Effector CD4-positive, alpha-beta T cell (primary cell): ENCODE results near the gene PDXP.
"Not testable (repeated sequence)": the region's sequence is repeated elsewhere in the genome, so short reads cannot be mapped to it uniquely, and the experiment has no call there.

ENCODE experiments used
- DNase-seq: peaks from one replicate; pipeline ENCODE4 v3.0.0-alpha.2; 2020

PDXP gene

DNA sequence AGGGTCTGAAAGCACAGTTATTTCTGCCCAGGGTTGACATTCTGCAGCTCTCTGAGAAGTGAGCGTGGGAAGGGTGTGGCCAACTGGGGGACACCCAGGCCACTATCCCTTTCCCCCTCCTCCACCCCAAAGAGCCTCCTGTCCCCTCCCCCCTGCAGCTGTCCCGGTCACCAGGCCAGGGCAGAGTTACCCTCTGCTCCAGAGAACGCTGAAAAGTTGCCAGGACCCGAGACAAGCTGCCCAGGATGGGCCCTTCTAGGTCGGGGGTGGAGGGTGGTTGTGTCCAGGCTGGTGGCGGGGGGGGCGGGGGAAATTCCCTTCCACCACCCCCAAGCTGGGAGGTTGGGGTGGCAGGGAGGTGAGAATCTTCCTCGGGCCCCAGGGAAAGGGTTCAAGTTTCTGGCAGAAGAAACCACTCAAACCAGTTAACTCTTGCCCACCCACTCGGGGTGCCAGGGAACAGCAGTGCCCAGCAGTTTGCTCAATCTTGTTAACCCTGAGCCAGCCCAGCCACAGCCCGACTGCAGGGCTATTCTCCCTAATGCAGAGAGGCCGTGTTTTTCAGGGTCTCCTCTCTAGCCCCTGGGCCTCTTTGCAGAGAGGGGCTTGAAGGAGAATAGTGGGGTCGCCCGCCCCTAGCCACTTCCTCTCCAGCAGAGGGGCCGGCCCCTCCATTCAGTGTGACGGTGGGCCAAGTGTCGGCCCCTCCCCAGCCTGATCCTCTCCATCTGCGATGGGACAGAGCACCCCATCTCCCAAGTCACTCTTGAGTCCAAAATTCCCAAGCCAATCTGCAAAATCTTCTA lies 17.6 kb downstream of the PDXP start:
- DNase-seq: no peak

DNA sequence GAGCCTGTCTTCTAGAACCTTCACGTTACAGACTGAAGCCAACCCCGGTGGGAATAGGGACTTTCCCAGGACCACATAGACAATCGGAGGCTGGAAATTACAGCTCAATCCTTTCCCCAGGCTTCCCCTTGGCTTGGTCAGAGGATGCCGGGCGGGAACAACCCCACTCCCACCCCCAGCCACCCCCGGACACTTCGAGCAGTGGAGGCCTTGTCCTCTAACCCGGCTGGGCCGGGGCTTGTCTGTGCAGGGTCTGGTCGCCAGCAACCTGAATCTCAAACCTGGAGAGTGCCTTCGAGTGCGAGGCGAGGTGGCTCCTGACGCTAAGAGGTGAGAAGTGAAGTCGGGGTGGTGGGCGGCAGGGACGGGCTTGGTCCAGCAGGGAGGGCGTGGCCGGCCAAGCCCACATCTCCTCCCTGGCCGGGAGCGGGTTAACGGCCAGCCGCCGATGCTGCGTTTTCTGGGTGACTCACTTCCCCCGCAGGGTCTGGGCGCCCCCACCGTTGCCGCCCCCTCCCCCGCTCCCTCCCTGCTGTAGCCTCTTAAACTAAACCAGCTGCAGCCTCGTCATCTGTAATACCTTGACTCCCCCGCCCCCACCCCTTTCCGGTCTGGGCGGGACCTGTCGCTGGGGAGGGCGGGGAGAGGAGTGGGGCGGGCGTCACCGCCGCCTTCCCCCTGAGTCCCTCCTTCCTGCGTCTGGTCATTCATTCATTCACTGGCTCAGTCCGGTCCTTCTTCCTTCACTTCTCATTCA lies 18.4 kb downstream of the PDXP start:
- DNase-seq: peak; percentile 92

DNA sequence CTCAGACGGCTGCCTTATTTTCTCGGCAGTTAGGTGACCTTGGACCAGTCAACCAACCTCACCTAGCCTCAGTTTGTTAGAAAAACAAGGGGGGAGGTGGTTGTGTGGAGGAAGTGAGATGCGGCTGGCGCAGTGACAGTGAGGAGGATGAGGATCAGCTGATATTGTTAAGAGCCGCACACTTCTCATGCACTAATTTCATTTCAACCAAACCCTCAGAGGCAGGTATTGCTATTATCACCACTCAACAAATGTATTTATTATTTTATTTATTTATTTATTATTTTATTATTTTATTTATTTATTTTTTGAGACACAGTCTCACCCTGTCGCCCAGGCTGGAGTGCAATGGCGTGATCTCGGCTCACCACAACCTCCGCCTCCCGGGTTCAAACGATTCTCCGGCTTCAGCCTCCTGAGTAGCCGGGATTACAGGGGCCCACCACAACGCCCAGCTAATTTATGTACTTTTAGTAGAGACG lies 19.0 kb downstream of the PDXP start:
- no peak for DNase-seq

DNA sequence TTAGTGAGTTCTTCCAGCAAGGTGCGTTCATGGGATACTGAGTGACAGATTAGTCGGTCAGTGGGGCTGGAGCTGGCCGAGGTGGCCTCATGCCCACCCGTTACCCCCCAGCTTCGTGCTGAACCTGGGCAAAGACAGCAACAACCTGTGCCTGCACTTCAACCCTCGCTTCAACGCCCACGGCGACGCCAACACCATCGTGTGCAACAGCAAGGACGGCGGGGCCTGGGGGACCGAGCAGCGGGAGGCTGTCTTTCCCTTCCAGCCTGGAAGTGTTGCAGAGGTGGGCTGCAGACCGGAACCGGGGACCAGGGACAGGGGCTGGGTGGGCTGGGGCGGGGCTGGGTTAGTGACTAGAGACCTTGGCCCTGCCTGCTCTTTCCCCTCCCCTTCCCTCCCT lies 19.8 kb downstream of the PDXP start:
- no peak for DNase-seq

DNA sequence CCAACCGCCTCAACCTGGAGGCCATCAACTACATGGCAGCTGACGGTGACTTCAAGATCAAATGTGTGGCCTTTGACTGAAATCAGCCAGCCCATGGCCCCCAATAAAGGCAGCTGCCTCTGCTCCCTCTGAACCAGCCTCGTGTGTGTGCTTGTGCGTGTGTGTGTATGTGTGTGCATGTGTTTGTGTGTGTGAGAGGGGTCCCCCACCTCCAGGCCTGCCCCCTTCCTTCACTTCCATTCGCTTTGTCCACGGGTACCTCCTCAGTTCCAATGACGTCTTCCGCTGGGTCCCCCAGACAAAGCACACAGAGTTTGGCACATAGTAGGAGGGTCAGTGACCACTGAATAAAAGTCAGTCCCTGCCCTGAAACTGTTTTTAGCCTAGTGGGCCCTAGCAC lies 21.1 kb downstream of the PDXP start:
- DNase-seq: no peak

DNA sequence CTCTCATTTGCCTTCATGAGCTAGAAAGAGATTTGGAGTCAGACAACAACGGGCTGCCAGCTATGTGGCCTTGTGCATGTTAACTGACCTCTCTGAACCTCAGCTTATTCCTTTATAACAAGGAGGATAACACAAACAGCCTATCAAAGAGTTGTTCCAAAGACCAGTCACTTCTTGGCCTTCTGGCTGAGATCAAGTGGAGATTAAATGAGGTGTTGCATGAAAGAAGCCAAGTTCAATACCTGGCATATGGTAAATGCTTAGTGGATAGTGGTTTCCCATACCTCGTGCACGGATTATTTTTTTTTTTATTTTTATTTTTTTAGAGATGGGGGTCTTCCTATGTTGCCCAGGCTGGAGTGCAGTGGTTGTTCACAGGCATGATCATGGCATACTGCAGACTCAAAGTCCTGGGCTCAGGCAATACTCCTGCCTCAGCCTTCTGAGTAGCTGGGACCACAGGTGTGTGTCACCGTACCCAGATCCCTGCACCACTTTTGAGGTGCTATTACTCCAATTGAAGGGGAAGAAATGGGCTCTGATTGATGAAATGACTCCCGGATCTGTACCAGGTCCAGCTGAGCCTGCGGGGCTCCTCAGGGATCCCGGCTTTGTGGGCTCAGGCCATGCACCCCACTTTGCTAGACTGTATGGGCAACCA lies 21.8 kb downstream of the PDXP start:
- no peak for DNase-seq

DNA sequence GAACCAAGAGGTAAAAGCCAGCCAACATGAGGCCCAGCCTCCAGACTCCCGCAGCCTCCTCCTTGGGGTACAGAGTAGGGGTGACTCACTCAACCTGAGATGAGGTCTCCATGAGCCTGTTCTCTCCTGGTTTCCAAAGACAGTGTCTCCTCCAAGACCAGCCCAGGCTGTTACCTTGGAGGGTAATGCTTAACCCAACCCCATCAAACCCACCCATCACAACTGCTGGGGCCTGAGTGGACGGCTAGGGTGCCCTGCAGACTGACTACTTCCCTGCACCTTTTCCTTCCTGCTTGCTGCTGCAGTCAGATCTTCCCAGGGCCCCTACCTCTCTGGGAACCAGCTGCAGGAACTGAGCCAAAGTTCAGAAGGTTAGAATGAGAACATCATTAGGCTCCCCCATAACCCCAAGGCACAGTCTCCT lies 22.5 kb downstream of the PDXP start:
- no peak for DNase-seq

DNA sequence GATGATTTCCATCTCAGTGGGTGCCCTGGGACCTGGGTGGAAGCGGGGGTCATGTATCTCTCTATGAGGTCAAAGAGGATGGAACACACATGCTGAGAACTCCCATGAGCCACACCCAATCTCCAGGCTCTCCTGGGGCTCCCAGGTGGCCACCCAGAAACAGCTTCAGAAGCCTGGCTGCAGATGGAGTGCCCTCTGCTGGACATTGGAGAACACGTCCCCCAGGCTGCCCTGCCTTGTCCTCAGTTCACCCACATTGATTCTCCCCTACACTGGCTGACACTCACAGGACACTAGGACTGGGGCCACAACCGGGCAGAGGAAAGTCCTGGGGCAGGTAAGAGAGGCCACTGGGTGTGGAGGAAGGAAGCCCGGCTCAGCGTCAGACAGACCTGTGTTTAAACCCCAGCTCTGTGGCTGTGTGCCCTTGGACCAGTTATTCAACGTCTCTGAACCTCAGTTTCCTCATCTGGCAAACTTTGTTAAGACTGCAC lies 23.1 kb downstream of the PDXP start:
- DNase-seq: peak; percentile 62

DNA sequence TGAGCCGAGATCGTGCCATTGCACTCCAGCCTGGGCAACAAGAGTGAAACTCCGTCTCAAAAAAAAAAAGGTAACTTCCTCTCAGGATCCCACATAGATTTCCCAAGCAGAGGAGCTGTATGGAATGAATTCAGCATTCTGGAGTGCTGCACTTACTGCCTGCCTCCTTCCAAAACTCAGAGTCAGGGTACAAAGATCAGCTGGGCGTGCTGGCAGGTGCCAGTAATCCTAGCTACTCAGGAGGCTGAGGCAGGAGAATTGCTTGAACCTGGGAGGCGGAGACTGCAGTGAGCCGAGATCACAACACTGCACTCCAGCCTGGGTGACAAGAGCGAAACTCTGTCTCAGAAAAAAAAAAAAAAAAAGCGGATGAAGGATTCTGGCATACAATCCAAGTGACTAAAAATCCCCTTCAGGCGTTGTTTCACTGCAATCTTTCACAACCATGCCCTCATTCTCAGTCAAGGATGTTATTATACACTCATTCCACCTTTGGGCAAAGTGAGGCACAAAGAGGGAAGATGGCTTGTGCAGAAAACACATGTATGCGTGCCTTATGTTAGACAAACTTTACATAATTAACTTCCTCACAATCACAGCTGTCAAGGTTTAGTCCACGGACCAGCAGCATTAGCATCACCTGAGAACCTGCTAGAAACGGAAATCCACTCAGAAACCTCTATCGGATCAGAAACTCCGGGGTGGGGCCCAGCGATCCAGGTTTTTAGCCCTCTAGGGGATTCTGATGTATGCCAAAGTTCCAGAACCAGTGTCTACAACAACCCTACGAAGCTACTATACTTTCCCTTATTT lies 26.5 kb downstream of the PDXP start:
- no peak for DNase-seq

DNA sequence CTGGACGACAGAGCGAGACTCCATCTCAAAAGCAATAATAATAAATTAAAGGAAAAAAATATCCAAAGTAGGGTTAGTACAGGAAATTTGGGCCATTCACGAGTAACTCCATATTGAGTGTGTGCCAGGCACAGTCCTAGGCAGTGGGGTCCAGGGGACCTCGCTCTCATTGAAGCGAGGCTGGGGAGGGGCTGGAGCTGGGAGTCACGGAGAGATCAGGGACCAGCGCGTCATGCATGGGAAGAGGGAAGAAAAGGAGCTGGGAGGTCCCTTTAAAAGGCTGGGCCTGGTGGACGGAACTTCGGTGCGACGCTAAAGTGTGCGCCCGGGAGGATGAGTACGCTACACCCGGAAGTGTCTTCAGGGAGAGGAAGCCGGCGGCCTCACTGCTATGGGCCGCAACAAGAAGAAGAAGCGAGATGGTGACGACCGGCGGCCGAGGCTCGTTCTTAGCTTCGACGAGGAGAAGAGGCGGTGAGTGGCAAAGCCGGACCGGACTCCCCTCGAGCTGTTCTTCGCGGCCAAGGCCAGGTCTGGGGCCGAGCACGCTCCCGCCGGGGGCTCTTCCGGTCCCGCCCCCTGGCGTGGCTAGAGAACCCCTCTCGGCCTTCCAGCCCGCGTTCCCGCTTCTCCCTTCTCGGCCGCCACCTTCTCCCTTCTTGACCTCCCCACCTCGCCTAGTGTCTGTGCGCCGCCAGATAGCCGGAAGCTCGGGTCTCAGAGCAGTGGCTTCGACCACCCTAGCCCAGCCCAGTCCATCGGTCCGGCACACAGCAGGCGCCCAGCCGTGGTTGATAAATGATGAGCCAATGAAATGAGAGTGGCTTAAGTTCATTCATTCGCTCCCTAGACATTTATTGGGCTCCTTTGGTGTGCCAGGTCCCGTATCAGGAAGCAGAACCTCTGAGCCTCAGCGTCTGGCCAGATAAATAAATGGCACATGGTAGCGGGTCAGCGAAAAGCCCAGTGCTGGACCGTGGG lies 27.8 kb downstream of the PDXP start, which contains the start of gene NOL12:
Gene NOL12, plus strand, starts transcription at position 342 of the 981 bp plus-strand sequence. Its CDS starts 50 bp downstream, at position 392.
- peak; percentile 61 for DNase-seq

DNA sequence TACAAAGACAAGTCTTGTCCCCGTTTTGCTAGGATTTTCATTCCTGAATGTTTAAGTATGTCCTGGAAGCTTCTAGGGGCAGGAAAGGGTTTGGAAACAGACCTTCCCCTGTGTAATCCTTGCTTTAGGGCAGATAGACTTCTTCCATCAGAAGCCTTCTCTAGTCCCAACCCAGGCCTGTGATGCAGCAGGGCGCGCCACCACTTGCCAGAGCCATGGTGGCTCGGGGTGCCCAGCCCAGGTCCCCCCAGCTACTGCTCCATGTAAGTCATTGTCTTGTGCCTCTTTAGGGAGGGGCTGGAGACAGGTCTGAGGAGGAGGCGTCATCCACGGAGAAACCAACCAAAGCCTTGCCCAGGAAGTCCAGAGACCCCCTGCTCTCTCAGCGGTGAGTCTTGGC lies 31.9 kb downstream of the PDXP start:
- DNase-seq: no peak

DNA sequence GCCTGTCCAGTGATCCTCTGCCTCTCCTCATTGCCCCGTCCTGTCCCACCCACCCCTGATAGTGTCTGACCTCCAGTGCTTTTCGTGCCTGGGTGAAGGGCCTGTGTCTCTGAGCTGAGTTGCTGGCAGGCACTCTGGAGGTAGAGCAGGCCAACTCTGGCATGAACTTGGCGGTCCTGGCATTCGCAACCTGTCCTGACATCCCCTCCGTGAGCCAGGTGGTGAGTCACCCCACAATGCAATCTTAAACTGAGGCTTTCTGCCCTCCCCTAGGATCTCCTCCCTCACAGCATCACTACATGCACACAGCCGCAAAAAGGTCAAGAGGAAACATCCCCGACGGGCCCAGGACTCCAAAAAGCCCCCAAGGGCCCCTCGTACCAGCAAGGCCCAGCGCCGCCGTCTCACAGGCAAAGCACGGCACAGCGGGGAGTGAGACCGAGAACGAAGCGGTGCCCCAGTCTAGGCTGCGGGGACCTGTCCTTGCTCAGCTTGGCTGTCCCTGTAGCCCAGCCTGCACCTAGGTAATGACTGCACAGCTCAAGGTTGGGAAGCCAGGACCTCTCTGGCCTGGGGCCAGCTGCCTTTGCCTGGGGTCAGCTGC lies 32.5 kb downstream of the PDXP start:
- no peak for DNase-seq

DNA sequence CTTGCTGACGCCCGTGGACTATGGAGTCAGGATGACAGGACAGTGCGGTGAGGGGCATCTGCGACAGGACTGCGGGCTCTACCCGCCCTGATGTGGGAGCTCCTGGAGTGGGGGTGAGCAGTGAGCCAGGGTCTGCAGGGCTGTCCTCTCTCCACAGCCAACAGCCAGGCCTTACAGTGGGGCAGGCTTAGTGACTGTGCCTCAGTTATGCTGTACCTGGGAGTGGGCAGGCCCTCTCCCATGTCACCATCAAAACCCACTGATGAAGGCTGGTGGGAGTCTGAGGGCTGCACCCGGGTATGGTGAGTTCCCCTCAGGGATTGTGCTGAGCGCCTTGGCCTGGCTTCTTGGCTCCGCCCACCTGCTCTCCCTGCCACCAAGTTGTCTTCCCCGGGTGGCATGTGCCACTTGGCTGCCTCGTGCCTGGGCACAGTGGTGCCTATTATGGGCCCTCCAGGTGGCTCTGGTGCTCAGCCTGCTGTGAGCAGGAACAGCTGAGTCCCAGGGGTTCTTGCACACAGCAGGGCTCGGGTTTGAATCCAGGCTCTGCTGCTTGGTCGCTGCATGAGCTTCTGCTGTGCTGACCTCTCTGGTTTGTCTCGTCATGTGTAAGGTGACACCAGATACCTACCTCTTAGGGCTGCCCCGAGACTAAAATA lies 34.2 kb downstream of the PDXP start:
- no peak for DNase-seq

DNA sequence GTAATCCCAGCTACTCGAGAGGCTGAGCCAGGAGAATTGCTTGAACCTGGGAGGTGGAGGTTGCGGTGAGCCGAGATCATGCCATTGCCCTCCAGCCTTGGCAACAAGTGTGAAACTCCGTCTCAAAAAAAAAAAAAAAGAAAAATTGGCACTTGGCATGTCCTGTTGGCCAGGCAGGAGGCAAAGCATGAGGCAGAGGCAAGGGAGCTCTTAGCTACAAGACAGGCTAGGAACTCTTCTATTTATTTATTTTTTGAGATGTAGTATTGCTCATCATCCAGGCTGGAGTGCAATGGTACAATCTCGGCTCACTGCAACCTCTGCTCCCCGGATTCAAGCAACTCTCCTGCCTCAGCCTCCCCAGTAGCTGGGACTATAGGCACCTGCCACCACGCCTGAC lies 35.6 kb downstream of the PDXP start:
- DNase-seq: not testable (repeated sequence)

DNA sequence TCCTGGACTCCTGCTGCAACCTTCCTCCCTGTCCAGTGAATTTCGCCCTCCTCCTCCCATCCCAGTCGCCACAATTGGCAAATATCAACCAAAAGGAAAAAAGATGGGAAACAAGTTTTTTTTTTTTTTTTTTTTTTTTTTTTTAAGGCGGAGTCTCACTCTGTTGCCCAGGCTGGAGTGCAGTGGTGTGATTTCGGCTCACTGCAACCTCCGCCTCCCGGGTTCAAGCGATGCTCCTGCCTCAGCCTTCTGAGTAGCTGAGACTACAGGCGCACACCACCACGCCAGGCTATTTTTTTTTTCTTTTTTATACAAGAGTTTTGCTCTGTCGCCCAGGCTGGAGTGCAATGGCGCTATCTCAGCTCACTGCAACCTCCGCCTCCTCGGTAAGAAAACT lies 37.7 kb downstream of the PDXP start:
- not testable (repeated sequence) for DNase-seq

DNA sequence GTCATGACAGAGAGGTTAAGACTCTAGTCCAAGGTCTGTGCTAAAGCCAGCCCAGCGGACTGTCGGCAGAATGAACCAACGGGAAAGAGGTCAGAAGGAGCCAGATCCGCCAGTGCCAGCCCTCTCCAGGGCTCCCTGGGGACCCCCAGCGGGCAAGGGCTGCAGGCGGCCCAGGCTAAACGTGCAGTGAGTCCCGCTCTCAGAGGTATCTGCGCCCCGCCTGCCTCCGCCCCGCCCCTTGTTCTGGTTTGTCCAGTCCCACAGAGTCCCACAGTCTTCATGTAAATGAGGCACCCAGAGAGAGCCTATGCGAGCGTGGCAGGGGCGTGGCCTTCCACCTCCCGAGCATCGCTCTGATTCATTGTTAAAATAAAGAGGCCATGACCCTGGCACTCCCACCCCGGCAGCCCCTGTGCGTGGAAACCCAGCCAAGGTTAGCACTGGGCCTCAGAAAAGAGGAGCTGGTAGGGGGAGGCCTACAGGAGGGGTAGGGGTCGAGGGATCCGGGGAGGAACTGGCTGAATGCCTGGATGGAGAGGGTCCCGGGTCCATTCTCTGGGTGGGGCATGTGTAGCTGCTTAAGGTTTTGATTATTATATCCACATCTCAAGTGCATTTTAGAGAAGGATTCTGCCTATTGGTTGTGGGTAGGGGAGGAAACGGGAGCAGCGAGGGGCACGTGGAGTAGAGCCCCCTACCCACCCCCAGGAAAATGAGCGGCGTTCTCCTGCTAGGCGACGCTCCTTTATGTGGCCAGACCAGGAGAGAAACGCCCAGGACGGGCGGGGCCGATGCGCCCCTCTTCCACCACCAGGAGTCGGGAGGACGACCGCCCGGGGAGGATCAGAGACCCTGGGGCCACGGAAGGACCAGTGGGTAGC lies 38.4 kb downstream of the PDXP start, which contains the start of gene TRIOBP:
Gene TRIOBP, plus strand, starts transcription at position 392 of the 881 bp plus-strand sequence. CDS start 4,318 bp downstream, outside the sequence.
- peak; percentile 77 for DNase-seq

DNA sequence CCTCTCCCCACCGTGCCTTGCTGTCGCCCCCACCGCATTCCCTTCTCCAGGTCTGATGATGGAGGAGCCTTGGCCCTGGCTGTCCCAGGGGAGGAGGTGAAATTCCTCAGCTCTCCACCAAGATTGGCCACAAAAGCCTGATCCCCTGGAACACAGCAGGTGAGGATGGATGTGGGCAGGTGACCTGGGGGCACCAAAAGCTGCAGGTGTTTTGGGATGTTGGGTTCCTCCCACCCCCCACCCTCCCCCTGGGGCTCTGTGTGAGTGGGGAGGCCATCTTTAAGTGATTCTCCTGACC lies 39.0 kb downstream of the PDXP start:
- no peak for DNase-seq

DNA sequence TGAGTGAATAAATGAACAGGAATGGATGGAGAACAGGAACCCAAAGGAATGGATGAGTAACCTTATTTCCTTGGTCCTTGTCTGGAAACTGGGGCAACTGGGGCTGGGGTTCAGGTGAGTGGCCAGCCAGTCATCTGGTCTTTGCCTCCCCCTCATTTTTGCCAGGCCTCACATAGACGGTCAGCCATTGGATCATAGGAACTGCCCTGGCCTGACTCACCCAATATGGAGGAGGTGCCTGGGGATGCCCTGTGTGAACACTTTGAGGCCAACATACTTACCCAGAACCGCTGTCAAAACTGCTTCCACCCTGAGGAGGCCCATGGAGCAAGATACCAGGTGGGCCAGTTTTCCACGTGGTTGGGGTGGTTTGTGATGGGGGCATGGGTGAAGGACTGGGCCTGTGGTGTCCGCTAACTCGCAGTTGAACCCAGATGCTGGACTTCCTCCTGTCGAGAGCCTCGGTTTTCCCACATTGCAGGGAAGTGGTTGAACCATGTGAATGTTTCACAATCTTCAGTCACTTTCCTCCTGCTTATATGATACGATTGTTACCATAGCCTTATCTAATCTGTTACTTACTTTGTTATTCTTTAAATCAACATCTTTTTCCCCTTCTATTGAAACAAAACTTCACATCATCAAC lies 42.7 kb downstream of the PDXP start:
- DNase-seq: no peak

DNA sequence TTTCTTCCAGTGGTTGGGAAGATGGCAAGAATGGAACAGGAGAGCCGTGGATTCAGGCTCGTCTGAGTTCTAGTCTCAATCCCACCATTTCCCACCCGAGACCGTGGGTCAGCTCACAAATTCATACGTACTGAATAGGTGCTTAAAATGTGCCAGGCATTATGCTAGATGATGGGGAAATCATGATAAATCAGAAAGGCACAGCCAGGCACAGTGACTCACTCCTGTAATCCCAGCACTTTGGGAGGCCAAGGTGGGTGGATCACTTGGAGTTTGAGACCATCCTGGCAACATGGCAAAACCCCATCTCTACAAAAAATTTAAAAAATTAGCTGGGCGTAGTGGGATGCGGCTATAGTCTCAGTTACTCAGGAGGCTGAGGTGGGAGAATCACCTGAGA lies 45.4 kb downstream of the PDXP start:
- DNase-seq: no peak
